Measurements from ENCODE around the gene ZNF831.
A peak's percentile ranks its signal among the peaks of the same experiment; 100 is the strongest.

DNA sequence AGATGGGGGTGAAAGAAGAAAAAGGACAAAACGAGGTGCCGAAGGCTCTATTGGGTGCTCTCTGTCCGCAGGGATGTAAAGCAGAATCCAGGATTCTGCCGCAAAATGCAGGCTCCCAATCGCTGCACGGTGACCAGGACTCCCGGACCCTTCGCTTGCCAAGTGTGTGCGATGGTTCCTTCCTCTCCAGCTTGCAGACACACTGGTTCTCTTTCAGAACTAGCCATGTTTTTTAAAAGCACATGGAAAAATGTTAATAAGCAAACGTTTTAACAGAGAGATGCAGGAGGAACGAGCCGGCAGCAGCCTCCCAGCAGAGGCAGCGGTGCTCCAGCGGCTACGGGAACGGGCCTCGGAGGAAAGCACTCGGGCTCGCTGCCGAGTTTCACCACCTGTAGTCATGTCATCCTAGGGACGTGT lies 59.6 kb downstream of the ZNF831 start:
- no peak for TF ChIP-seq RFX5 (IDR thresholded peaks at IDR 0.05; ENCODE audit: low read length)
- TF ChIP-seq CTCF (IDR thresholded peaks at IDR 0.05), result peak; percentile 28
- TF ChIP-seq FOXM1 (IDR thresholded peaks at IDR 0.05; ENCODE audit: low read depth), result no peak
- no peak for TF ChIP-seq GABPA (IDR thresholded peaks at IDR 0.05; ENCODE audit: low read depth)
- no peak for TF ChIP-seq REST (IDR thresholded peaks at IDR 0.05; ENCODE audit: low read depth, low read length)
- no peak for TF ChIP-seq EZH2phosphoT487 (IDR thresholded peaks at IDR 0.05; ENCODE audit: borderline replicate concordance, low read depth)
- no peak for TF ChIP-seq GATA2 (CRISPR knock-in tag; IDR thresholded peaks at IDR 0.05)
- no peak for TF ChIP-seq JUND (IDR thresholded peaks at IDR 0.05)
- TF ChIP-seq TEAD4 (IDR thresholded peaks at IDR 0.05; ENCODE audit: borderline replicate concordance, insufficient read depth), result no peak
